WERI-Rb-1 (cell line): ENCODE data around the gene FAM72B.
"Not testable (repeated sequence)": the region's sequence is repeated elsewhere in the genome, so short reads cannot be mapped to it uniquely, and the experiment has no call there.

ENCODE experiments used
- DNase-seq: peaks from one replicate; pipeline ENCODE4 v3.0.0-alpha.2; 2020
- H3K27ac ChIP-seq: fragments of 250-450 bp; sonication (Bioruptor Pico); 2 replicates; pipeline ENCODE4 v1.5.1; 2020; ENCODE audit warnings: mild to moderate bottlenecking, moderate library complexity
- H3K27me3 ChIP-seq: fragments of 250-450 bp; sonication (Bioruptor Pico); 2 replicates; pipeline ENCODE4 v1.5.1; 2021; ENCODE audit warnings: mild to moderate bottlenecking, low read depth, moderate library complexity; ENCODE audit not compliant: insufficient read depth, severe bottlenecking
- H3K36me3 ChIP-seq: fragments of 250-450 bp; sonication (Bioruptor Pico); 2 replicates; pipeline ENCODE4 v1.5.1; 2020; ENCODE audit warnings: mild to moderate bottlenecking, moderate library complexity
- H3K4me3 ChIP-seq: 2 replicates; pipeline ENCODE4 v1.5.1; 2011; ENCODE audit warnings: low read depth, mild to moderate bottlenecking, control low read depth, low read length
- H3K9me3 ChIP-seq: fragments of 250-450 bp; sonication (Bioruptor Pico); 2 replicates; pipeline ENCODE4 v1.5.1; 2021; ENCODE audit warnings: mild to moderate bottlenecking, moderate library complexity; ENCODE audit not compliant: severe bottlenecking

Gene FAM72B

DNA sequence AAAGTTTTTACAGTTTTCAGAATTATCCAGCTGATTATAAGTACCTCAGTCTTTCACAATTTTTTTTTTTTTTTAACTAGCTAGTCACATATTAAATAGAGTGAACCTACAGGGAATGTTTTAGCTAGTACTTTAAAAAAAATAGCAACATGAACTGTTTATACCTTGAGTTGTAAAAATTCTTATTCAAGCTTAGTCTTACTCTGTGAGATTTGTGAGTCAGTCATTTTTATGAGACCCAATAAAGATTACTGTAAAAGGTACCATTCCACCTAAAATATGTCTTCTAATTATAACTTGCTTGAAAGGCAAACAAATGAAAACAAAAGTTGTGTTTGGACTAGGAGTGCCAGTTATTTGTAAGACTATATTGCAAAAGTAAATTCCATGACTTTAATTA lies 5.9 kb downstream of the FAM72B start:
- DNase-seq, H3K4me3 ChIP-seq, H3K36me3 ChIP-seq, H3K27me3 ChIP-seq, H3K9me3 ChIP-seq, H3K27ac ChIP-seq: not testable (repeated sequence)

DNA sequence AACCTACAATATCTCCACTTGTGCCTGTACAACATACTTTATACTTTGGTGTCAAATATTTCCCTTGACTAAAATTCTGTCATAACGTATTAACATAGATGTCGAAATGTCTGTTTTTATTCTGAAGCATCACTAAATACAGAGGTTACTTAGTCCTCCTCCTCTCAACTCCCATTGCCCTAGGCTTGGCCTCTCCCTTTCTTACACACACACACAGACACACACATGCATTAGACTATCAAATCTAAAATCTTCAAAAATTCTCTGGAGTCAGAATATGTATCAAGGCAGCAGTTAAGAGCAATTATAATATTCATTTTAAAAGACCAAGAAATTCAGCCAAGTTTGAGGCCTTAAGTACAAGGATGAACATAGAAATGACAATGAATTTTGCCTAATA lies 7.5 kb downstream of the FAM72B start:
- DNase-seq, H3K36me3 ChIP-seq, H3K27ac ChIP-seq, H3K9me3 ChIP-seq, H3K27me3 ChIP-seq, H3K4me3 ChIP-seq: not testable (repeated sequence)

DNA sequence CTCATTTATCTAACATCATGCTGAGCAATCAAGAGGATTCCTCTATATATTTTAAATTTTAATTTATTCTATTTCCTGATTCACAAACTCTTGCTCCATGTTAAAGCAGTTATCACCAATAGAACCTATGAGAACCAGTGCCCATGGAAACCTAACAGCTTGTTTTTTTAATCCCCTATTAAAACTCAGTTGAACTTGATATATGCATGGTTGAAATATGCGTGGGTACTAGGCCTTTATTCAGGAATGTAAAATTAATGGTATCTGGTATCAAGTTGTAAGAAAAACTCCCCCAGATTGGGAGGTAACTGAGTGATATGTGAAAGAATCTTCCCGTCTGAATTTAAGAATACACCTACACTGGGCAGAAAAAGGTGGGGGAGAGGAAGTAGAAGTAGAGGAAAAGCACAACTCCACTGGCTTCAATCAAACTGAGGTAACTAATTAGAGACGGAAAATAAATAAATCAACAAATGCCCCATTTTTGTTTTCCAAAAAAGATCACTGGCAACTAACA lies 15.9 kb downstream of the FAM72B start:
- H3K9me3 ChIP-seq, H3K27ac ChIP-seq, DNase-seq, H3K27me3 ChIP-seq, H3K36me3 ChIP-seq, H3K4me3 ChIP-seq: not testable (repeated sequence)

DNA sequence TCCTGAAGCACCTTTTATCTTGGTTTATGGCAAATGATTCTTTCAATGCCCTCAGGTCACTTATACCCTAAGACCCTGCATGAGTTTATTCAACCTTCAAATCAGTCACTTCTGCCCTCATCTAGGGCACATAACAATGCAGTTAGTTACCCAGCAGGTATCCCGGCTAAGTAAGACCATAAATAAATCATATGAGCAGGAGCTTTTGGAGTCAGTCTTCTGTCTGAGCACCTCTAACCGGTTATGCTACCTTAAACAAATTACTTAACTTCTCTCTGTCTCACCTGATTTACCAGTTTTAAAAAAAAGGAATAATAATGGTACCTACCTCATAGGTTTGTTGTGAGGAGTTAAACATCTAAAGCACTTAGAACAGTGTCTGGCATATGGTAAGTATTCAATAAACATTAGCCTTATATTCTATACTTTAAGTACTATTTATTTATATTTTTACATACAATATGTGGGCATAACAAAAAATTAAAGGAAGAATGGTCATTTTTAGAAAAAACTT lies 16.9 kb downstream of the FAM72B start:
- H3K27me3 ChIP-seq, H3K9me3 ChIP-seq, H3K27ac ChIP-seq, DNase-seq, H3K36me3 ChIP-seq, H3K4me3 ChIP-seq: not testable (repeated sequence)

DNA sequence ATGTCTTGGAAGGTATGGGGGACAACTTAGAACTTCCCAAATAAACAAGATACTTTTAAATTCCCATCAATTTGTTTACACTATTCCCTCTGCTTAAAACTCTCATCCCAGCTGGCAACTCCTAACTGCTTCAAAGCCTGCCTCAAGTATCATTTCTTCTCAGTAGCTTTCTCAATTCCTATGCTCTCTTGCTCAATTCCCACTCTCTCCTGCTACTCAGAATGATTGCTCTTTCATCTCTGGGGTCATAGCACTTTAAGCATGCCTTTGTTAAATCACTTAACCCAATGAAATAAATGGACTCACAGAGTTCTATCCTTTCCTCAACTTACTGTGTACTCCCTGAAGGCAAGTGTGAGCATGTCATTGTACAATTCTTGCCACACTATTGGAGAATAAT lies 18.8 kb downstream of the FAM72B start:
- not testable (repeated sequence) for H3K36me3 ChIP-seq, H3K27ac ChIP-seq, H3K9me3 ChIP-seq, DNase-seq, H3K4me3 ChIP-seq, H3K27me3 ChIP-seq

DNA sequence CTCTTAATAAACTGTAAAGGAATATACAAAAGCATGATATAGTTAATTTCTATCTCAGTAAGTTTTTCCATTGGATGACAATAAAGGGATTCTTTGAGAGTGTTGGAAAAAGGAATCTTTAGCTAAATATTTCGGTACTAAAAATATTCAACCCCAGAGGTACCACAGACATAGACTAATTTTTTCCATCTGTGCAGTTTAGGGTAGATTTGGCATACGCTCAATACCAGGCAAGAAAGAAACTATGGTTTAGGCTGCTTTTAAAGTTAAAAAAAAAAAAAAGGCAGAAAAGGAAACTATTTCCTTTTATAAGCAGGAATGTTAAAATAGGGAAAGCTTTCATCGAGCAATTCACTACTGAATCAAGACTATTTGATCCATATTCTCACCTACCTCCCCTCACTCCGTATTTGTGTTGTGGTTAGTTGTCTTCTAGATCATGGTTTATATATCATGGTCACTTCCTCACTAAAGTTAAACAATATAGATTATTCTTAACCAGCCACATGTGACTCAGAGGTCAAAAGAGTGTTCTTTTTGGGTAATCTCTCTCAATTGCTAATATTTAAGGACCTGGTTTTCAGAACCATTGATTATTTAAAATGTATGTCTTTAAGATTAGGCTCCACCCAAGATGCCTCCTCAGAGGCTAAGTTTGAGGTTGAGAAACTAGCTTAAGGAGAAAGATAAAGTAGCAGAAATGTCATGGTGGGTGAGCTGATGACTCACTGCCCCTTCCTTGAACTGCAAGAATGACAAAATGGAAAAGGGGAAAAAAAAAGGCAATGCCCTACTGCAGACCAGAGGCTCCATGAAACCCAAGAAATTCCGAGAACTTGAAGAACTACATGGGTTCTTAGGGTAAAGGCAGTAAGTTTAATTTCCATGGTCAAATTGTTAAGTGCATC lies 20.0 kb downstream of the FAM72B start:
- not testable (repeated sequence) for H3K4me3 ChIP-seq, H3K27ac ChIP-seq, DNase-seq, H3K9me3 ChIP-seq, H3K27me3 ChIP-seq, H3K36me3 ChIP-seq

DNA sequence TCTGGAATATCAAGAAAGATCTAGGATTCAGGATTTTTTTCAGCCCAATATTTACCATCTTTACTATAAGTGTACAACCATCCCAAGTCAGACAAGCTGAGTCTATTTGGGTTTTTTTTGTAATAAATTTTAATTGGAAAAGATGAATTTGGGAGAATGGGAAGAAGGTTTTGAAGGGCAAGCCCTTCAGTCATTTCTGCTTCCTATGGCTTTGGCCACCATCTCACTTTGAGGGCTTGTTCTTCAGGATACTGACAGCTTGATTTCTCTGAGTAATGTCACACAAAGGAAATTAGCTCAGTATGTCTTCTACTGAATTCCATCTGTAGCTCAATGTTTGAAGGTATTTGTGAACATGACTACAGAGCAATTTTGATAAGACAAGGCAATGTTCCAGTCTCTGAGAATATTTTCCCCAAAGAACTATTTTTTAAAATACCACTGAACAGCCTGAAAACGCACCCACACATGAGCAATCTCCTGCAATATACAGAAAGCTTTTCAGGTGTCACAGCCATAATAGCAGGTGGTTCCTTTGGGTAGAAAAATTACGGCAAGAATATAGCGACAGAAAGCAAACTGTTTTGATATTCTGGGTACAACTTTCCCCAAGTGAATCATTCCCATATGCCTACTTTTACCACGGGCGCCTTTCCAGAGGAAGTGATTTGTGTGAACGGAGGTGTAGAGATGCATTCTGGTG lies 22.8 kb downstream of the FAM72B start:
- not testable (repeated sequence) for H3K36me3 ChIP-seq, H3K27me3 ChIP-seq, DNase-seq, H3K27ac ChIP-seq, H3K9me3 ChIP-seq, H3K4me3 ChIP-seq

DNA sequence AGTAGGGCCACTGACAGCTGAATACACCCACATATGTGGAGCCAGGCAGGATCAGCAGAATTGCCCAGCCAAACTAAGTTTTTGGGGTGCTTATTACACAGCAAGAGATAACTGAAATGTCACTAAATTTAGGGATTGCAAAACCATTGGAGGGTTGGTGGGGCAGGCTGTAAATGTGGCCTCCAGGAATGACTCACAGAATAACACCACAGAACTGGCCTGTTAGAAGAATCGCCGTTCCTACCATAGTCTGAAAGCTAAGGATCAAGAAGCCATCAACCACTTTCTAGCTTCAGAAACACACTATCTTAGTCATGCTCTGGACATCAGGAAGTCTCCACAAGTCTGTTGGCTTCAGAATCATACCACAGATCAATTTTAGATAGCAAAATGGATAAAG lies 24.0 kb downstream of the FAM72B start:
- not testable (repeated sequence) for H3K9me3 ChIP-seq, DNase-seq, H3K27me3 ChIP-seq, H3K4me3 ChIP-seq, H3K27ac ChIP-seq, H3K36me3 ChIP-seq

DNA sequence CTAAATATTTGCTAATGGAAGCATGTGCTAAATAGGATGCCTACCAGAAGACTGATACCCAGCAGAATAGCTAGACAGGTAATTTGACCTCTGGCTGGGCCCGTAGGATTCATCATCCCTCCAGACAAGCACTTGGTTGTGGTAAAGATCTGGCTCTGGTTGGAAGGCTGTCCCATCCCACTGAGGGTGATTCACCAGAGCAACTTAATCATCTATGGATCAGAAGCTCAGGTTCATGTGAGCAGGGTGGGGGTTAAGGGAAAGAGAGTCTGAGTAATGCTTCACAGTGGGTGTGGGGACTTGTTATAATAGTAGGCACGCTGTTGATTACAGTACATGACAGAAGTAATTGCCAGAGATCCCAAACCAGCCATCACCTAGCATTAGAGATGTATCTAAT lies 26.5 kb downstream of the FAM72B start:
- H3K27ac ChIP-seq, H3K4me3 ChIP-seq, DNase-seq, H3K9me3 ChIP-seq, H3K27me3 ChIP-seq, H3K36me3 ChIP-seq: not testable (repeated sequence)

DNA sequence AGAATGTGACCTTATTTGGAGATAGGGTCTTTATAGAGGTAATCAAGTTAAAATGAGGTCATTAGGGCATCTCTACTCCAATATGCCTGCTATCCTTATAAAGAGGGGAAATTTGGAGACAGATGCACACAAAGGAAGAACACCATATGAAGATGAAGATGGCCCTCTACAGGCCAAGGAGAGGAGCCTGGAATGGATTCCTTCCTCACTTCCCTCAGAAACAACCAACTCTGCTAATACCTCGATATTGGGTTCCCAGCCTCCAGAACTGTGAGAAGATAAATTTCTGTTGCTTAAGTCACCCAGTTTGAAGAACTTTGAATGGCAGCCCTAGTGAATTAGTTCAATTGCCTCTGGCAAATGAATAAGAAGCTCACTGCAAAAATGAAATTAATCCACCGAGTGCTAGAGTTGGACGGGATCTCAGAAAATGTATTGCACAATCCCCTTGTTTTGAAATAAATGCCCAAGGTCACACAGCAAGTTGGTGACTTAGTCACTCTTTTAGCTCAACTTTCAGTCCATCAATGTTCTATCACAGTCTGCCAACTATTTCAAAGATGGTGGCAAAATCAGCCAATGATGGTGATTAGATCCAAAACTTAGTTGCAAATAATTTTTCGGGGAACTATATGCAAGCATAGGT lies 27.1 kb downstream of the FAM72B start:
- H3K4me3 ChIP-seq, DNase-seq, H3K36me3 ChIP-seq, H3K27ac ChIP-seq, H3K9me3 ChIP-seq, H3K27me3 ChIP-seq: not testable (repeated sequence)
